ENCODE data around the gene SLC5A2.

Gene SLC5A2

DNA sequence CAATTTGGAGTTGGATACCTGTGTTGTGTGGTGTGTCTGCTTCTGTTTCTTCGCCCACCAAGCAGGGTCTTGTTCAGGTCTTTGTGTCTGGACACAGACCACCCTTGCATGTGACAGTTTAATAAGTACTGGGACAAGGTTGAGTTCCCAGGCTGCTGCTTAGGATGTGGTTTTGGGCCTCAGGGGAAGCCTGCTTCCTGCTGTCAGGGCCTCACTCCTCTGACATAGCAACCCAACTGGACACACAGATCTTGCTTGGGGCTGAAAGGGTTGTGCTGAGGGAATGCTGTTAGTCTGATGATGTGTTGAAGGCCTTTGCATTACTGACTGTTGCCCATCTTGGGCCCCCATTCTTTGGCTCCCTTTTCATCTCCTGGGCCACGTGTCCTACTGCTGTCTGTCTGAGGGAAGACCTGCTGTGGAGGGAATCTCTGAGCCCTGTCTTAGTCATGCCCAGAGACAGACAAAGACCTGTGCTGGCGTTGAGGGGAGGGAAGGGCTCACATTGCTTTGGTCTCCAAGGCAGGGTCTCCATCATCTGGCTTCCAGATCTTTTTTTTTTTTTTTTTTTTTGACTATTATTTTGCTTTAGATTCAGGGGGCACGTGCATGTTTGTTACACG is 15.7 kb upstream of the SLC5A2 start:
- DNase-seq (ENCODE audit: insufficient read length, low spot score) (no peak), FAIRE-seq (no peak)

GRCh38 chr16:31467858-31468257 is 15.1 kb upstream of the SLC5A2 start:
- no peak for FAIRE-seq
- no peak for TF ChIP-seq SPI1 (IDR thresholded peaks at IDR 0.05; ENCODE audit: low read depth, low read length)
- TF ChIP-seq PAX5 (IDR thresholded peaks at IDR 0.05; ENCODE audit: insufficient read depth, low read length, severe bottlenecking): no peak
- TF ChIP-seq POLR2AphosphoS5 (IDR thresholded peaks at IDR 0.05; ENCODE audit: low read depth, low read length): no peak
- TF ChIP-seq TAF1 (IDR thresholded peaks at IDR 0.05; ENCODE audit: low read depth, low read length): no peak
- TF ChIP-seq POLR2A (IDR thresholded peaks at IDR 0.05; ENCODE audit: low read depth, low read length): no peak
- no peak for DNase-seq (ENCODE audit: insufficient read length, low spot score)

More for the DNA sequence above, 15.7 kb upstream of the SLC5A2 start:
- TF ChIP-seq SPI1 (IDR thresholded peaks at IDR 0.05; ENCODE audit: low read depth, low read length) (no peak), POLR2AphosphoS5 (IDR thresholded peaks at IDR 0.05; ENCODE audit: low read depth, low read length) (peak; percentile 40; the same call in 1 of the 2 replicates)

DNA sequence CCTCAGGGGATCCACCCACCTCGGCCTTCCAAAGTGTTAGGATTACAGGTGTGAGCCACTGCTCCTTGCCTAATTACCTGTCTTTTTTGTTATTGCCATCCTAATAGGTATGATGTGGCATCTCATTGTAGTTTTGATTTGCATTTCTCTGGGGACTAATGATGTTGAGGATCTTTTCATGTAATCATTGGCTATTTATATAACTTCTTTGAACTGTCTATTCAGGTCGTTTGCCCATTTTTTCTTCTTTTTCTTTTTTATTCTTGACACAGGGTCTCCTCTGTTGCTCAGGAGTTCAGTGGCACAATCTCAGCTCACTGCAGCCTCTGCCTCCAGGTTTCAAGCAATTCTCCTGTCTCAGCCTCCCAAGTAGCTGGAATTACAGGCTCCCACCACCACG is 12.3 kb upstream of the SLC5A2 start:
- no peak for FAIRE-seq
- DNase-seq (ENCODE audit: insufficient read length, low spot score): no peak
- TF ChIP-seq POLR2A (IDR thresholded peaks at IDR 0.05; ENCODE audit: low read depth, low read length) (no peak), POU2F2 (IDR thresholded peaks at IDR 0.05; ENCODE audit: low read depth, low read length) (no peak), TAF1 (IDR thresholded peaks at IDR 0.05; ENCODE audit: low read depth, low read length) (no peak), PAX5 (IDR thresholded peaks at IDR 0.05; ENCODE audit: insufficient read depth, low read length, severe bottlenecking) (no peak), SPI1 (IDR thresholded peaks at IDR 0.05; ENCODE audit: low read depth, low read length) (no peak), POLR2AphosphoS5 (IDR thresholded peaks at IDR 0.05; ENCODE audit: low read depth, low read length) (no peak)

- TF ChIP-seq TAF1 (IDR thresholded peaks at IDR 0.05; ENCODE audit: low read depth, low read length) (no peak), SPI1 (IDR thresholded peaks at IDR 0.05; ENCODE audit: low read depth, low read length) (no peak), PAX5 (IDR thresholded peaks at IDR 0.05; ENCODE audit: insufficient read depth, low read length, severe bottlenecking) (no peak), POLR2AphosphoS5 (IDR thresholded peaks at IDR 0.05; ENCODE audit: low read depth, low read length) (no peak), POU2F2 (IDR thresholded peaks at IDR 0.05; ENCODE audit: low read depth, low read length) (no peak), POLR2A (IDR thresholded peaks at IDR 0.05; ENCODE audit: low read depth, low read length) (no peak)
- FAIRE-seq (no peak), DNase-seq (ENCODE audit: insufficient read length, low spot score) (no peak)
Observed at GRCh38 chr16:31471241-31471874, 11.6 kb upstream of the SLC5A2 start.

DNA sequence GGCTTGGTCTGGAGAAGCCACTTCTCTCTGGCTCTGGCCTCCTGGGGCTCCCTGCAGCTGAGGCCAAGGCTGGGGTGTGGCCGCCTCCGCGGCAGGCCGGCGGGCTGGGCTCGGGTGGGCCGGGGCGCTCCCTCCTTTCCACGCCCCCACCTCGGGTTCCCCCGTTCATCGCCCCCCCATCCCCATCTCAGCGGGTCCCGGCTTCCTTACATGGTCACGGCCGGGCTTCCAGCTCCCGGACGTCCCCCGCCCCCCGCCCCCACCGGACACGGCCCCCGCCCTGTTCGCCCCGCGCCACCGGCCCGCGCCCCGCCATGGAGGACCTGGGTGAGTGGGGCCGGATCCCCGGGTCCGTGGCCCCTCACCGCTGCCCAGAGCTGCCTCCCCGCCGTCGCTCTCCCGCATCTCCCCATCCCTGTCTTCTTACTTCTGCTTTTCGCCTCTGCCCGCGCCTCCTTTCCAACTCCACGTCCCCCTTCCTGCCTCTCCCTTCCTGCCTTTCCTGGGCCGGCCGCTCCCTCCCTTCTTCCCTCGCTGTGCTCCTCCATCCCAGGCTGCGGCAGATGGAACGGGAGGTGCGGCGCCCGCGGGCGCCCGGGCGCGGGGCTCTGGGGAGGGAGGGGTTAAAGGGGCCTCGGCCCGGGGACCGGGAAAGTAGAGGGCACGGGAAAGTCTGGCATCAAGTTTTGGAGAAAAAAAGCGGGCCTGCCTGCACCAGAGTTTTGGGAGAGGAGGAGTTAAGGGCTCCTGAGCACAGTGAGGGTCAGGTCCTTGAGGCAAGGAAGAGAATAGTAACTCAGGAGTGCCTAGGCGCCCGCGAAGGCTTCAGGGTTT is 10.8 kb upstream of the SLC5A2 start, which contains the start of gene TGFB1I1:
Gene TGFB1I1, plus strand, starts transcription at position 278 of the 834 bp plus-strand sequence. Its CDS starts 37 bp downstream, at position 315.
- TF ChIP-seq SPI1 (IDR thresholded peaks at IDR 0.05; ENCODE audit: low read depth, low read length): no peak
- no peak for TF ChIP-seq POLR2A (IDR thresholded peaks at IDR 0.05; ENCODE audit: low read depth, low read length)
- TF ChIP-seq TAF1 (IDR thresholded peaks at IDR 0.05; ENCODE audit: low read depth, low read length): no peak
- no peak for TF ChIP-seq PAX5 (IDR thresholded peaks at IDR 0.05; ENCODE audit: insufficient read depth, low read length, severe bottlenecking)
- TF ChIP-seq POLR2AphosphoS5 (IDR thresholded peaks at IDR 0.05; ENCODE audit: low read depth, low read length): no peak
- no peak for FAIRE-seq

GRCh38 chr16:31472709-31473203 is 10.2 kb upstream of the SLC5A2 start:
- peak; percentile 52 for DNase-seq (ENCODE audit: insufficient read length, low spot score)
- TF ChIP-seq PAX5 (IDR thresholded peaks at IDR 0.05; ENCODE audit: insufficient read depth, low read length, severe bottlenecking) (no peak), SPI1 (IDR thresholded peaks at IDR 0.05; ENCODE audit: low read depth, low read length) (no peak), POLR2A (IDR thresholded peaks at IDR 0.05; ENCODE audit: low read depth, low read length) (no peak), POLR2AphosphoS5 (IDR thresholded peaks at IDR 0.05; ENCODE audit: low read depth, low read length) (no peak), TAF1 (IDR thresholded peaks at IDR 0.05; ENCODE audit: low read depth, low read length) (no peak), POU2F2 (IDR thresholded peaks at IDR 0.05; ENCODE audit: low read depth, low read length) (no peak)
- FAIRE-seq: no peak

More for the DNA sequence above, 10.8 kb upstream of the SLC5A2 start, which contains the start of gene TGFB1I1:
- DNase-seq (ENCODE audit: insufficient read length, low spot score): no peak

- FAIRE-seq: no peak
- DNase-seq (ENCODE audit: insufficient read length, low spot score): no peak
- TF ChIP-seq POLR2A (IDR thresholded peaks at IDR 0.05; ENCODE audit: low read depth, low read length) (no peak), SPI1 (IDR thresholded peaks at IDR 0.05; ENCODE audit: low read depth, low read length) (no peak), POLR2AphosphoS5 (IDR thresholded peaks at IDR 0.05; ENCODE audit: low read depth, low read length) (no peak)
Observed at GRCh38 chr16:31473264-31473984, 9.5 kb upstream of the SLC5A2 start.

GRCh38 chr16:31474173-31474714 is 8.7 kb upstream of the SLC5A2 start:
- TF ChIP-seq POU2F2 (IDR thresholded peaks at IDR 0.05; ENCODE audit: low read depth, low read length) (no peak), POLR2AphosphoS5 (IDR thresholded peaks at IDR 0.05; ENCODE audit: low read depth, low read length) (no peak), TAF1 (IDR thresholded peaks at IDR 0.05; ENCODE audit: low read depth, low read length) (no peak), POLR2A (IDR thresholded peaks at IDR 0.05; ENCODE audit: low read depth, low read length) (no peak), SPI1 (IDR thresholded peaks at IDR 0.05; ENCODE audit: low read depth, low read length) (no peak), PAX5 (IDR thresholded peaks at IDR 0.05; ENCODE audit: insufficient read depth, low read length, severe bottlenecking) (no peak)
- DNase-seq (ENCODE audit: insufficient read length, low spot score): no peak
- no peak for FAIRE-seq
